Measurements from ENCODE around the gene RADX.

RADX gene

DNA sequence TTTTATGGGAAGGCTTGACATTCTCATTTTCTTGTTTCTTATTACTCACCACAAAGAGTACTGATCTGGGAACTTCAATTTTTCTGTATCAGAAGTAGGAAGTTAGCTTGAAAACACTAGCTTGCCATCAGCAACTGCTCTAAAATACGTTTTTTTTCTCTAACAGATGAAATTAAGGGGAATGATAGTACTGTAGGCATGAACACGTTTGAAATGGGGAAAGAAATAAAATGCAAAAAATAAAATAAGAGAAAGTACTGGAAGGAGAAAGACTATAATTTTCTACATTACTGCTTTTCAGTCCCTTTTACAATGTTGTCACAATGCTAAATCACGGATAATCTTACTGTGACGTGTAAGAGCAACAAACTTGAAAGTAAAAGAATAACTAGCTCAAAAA is 1.5 kb downstream of the RADX start:
- DNase-seq (no peak), ATAC-seq (ENCODE audit: insufficient read depth, low read depth) (no peak)
- no peak overlapping the region for H3K4me2 ChIP-seq (ENCODE audit: insufficient read depth, low read length)

DNA sequence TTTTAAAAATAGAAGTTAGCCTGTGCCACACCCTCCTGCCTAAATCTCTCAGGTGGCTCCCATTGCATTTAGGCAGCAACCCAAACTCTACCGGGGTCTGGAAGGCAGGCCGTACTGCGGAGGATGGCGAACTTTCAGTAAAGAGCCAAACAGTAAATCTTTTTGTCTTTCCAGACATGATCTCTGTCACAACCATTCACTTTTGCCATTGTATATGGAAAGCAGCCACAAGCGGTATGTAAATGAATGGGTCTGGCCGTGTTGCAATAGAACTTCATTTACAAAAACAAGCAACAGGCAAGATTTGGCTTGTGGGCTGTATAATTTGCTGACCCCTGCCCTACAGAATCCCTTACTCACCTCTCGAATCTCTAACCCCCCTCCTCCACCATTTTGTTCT is 3.3 kb downstream of the RADX start:
- Histone ChIP-seq H3K9ac (ENCODE audit: low read depth, low read length) (no peak overlapping the region), H3K4me1 (ENCODE audit: insufficient read depth, low read length) (no peaks in the 10 kb centered on the region), H3K27me3 (ENCODE audit: insufficient read depth, low read length, poor library complexity) (no peaks in the 10 kb centered on the region), H3K9me3 (ENCODE audit: insufficient read depth, low read length, severe bottlenecking) (no peaks in the 10 kb centered on the region), H4K20me1 (ENCODE audit: insufficient read depth, low read length) (no peaks in the 10 kb centered on the region), H3K27ac (ENCODE audit: low read length) (no peak overlapping the region), H3K79me2 (ENCODE audit: insufficient read depth, low read length) (no peaks in the 10 kb centered on the region), H3K36me3 (ENCODE audit: insufficient read depth, low read length) (no peaks in the 10 kb centered on the region), H2AFZ (ENCODE audit: low read depth, low read length) (no peak overlapping the region), H3K4me2 (ENCODE audit: insufficient read depth, low read length) (no peak overlapping the region), H3K4me3 (ENCODE audit: low read depth in 1 of 2, low read length in 2 of 2) (no peak overlapping the region)
- no peak for DNase-seq
- TF ChIP-seq EZH2 (IDR thresholded peaks at IDR 0.05; ENCODE audit: borderline replicate concordance, low read depth, low read length, severe bottlenecking), result no peak
- TF ChIP-seq, protein P1, sequence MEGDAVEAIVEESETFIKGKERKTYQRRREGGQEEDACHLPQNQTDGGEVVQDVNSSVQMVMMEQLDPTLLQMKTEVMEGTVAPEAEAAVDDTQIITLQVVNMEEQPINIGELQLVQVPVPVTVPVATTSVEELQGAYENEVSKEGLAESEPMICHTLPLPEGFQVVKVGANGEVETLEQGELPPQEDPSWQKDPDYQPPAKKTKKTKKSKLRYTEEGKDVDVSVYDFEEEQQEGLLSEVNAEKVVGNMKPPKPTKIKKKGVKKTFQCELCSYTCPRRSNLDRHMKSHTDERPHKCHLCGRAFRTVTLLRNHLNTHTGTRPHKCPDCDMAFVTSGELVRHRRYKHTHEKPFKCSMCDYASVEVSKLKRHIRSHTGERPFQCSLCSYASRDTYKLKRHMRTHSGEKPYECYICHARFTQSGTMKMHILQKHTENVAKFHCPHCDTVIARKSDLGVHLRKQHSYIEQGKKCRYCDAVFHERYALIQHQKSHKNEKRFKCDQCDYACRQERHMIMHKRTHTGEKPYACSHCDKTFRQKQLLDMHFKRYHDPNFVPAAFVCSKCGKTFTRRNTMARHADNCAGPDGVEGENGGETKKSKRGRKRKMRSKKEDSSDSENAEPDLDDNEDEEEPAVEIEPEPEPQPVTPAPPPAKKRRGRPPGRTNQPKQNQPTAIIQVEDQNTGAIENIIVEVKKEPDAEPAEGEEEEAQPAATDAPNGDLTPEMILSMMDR (IDR thresholded peaks at IDR 0.05; ENCODE audit: borderline replicate concordance, extremely low read depth, low read length, poor library complexity, severe bottlenecking), result no peak
- no peak for ATAC-seq (ENCODE audit: insufficient read depth, low read depth)

More for the DNA sequence above, 1.5 kb downstream of the RADX start:
- Histone ChIP-seq H3K36me3 (ENCODE audit: insufficient read depth, low read length) (no peaks in the 10 kb centered on the region), H3K9ac (ENCODE audit: low read depth, low read length) (no peak overlapping the region), H3K4me3 (ENCODE audit: low read depth in 1 of 2, low read length in 2 of 2) (no peak overlapping the region), H3K79me2 (ENCODE audit: insufficient read depth, low read length) (no peaks in the 10 kb centered on the region), H3K27me3 (ENCODE audit: insufficient read depth, low read length, poor library complexity) (no peaks in the 10 kb centered on the region), H3K27ac (ENCODE audit: low read length) (no peak overlapping the region), H3K9me3 (ENCODE audit: insufficient read depth, low read length, severe bottlenecking) (no peaks in the 10 kb centered on the region), H4K20me1 (ENCODE audit: insufficient read depth, low read length) (no peaks in the 10 kb centered on the region), H3K4me1 (ENCODE audit: insufficient read depth, low read length) (no peaks in the 10 kb centered on the region), H2AFZ (ENCODE audit: low read depth, low read length) (no peak overlapping the region)
- TF ChIP-seq, protein P1 (IDR thresholded peaks at IDR 0.05; ENCODE audit: borderline replicate concordance, extremely low read depth, low read length, poor library complexity, severe bottlenecking), result no peak
- TF ChIP-seq EZH2 (IDR thresholded peaks at IDR 0.05; ENCODE audit: borderline replicate concordance, low read depth, low read length, severe bottlenecking), result no peak

DNA sequence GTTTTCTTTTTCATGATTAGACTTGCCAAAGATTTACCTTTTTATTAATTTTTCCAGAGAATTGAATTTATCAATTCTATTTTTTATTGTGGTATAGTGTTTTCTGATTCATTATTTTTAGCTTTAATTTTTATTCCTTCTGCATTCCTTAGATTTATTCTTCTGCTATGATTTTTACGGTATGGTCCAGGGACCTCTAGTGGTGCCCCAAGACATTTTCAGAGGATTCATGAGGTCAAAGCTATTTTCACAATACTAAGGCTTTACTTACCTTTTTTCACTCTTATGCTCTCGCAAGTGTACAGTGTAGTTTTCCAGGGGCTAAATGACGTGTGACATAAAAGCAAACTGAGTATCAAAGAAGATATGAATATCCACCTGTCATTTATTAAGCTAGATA is 8.0 kb downstream of the RADX start:
- Histone ChIP-seq H3K9me3 (ENCODE audit: insufficient read depth, low read length, severe bottlenecking) (no peaks in the 10 kb centered on the region), H3K4me1 (ENCODE audit: insufficient read depth, low read length) (no peaks in the 10 kb centered on the region), H3K4me3 (ENCODE audit: low read depth in 1 of 2, low read length in 2 of 2) (no peak overlapping the region), H3K9ac (ENCODE audit: low read depth, low read length) (no peak overlapping the region), H3K36me3 (ENCODE audit: insufficient read depth, low read length) (no peaks in the 10 kb centered on the region), H3K4me2 (ENCODE audit: insufficient read depth, low read length) (no peak overlapping the region), H4K20me1 (ENCODE audit: insufficient read depth, low read length) (no peaks in the 10 kb centered on the region), H3K79me2 (ENCODE audit: insufficient read depth, low read length) (no peaks in the 10 kb centered on the region), H3K27ac (ENCODE audit: low read length) (no peak overlapping the region), H3K27me3 (ENCODE audit: insufficient read depth, low read length, poor library complexity) (no peaks in the 10 kb centered on the region), H2AFZ (ENCODE audit: low read depth, low read length) (no peak overlapping the region)
- no peak for TF ChIP-seq EZH2 (IDR thresholded peaks at IDR 0.05; ENCODE audit: borderline replicate concordance, low read depth, low read length, severe bottlenecking)
- TF ChIP-seq, protein P1 (IDR thresholded peaks at IDR 0.05; ENCODE audit: borderline replicate concordance, extremely low read depth, low read length, poor library complexity, severe bottlenecking), result no peak
- no peak for DNase-seq
- ATAC-seq (ENCODE audit: insufficient read depth, low read depth), result no peak

DNA sequence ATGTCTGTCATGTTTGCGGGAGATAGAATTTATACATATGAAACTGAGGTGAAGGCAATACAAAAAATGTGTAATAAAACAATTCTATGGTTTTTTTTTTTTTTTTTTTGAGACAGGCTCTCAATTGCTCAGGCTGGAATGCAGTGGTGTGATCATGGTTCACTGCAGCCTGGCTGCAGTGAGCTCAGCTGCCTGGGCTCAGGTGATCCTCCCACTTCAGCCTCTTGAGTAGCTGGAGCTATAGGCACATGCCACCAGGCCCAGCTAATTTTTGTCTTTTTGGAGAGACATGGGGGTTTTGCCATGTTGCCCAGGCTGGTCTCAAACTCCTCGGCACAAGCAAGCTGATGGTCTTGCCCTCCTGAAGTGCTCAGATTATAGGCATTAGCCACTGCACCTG is 10.1 kb downstream of the RADX start:
- H3K9me3 ChIP-seq (ENCODE audit: insufficient read depth, low read length, severe bottlenecking), result no peaks in the 10 kb centered on the region
- no peak overlapping the region for H3K4me2 ChIP-seq (ENCODE audit: insufficient read depth, low read length)
- H3K4me3 ChIP-seq (ENCODE audit: low read depth in 1 of 2, low read length in 2 of 2), result no peak overlapping the region
- H3K27ac ChIP-seq (ENCODE audit: low read length), result no peak overlapping the region
- TF ChIP-seq, protein P1 (IDR thresholded peaks at IDR 0.05; ENCODE audit: borderline replicate concordance, extremely low read depth, low read length, poor library complexity, severe bottlenecking), result no peak
- TF ChIP-seq EZH2 (IDR thresholded peaks at IDR 0.05; ENCODE audit: borderline replicate concordance, low read depth, low read length, severe bottlenecking), result no peak
- no peak overlapping the region for H3K9ac ChIP-seq (ENCODE audit: low read depth, low read length)
- H3K79me2 ChIP-seq (ENCODE audit: insufficient read depth, low read length), result no peaks in the 10 kb centered on the region
- no peaks in the 10 kb centered on the region for H3K4me1 ChIP-seq (ENCODE audit: insufficient read depth, low read length)
- no peak overlapping the region for H2AFZ ChIP-seq (ENCODE audit: low read depth, low read length)
- ATAC-seq (ENCODE audit: insufficient read depth, low read depth), result no peak
- no peaks in the 10 kb centered on the region for H3K36me3 ChIP-seq (ENCODE audit: insufficient read depth, low read length)
- no peak for DNase-seq
- H3K27me3 ChIP-seq (ENCODE audit: insufficient read depth, low read length, poor library complexity), result no peaks in the 10 kb centered on the region
- no peaks in the 10 kb centered on the region for H4K20me1 ChIP-seq (ENCODE audit: insufficient read depth, low read length)

All from DND-41 (cell line).